Limb (tissue), 2 donors: ENCODE data around the gene MLLT6.

Source experiments
- DNase-seq, 2 donors: peaks; one replicate each; pipeline ENCODE4 v3.0.0-alpha.2; 2016; ENCODE audit errors: extremely low spot score in 2 of 2

Gene MLLT6

GRCh38 chr17:38761612-38762011 is 56.5 kb downstream of the MLLT6 start:
- DNase-seq = no peak

GRCh38 chr17:38762231-38762630 is 57.2 kb downstream of the MLLT6 start:
- no peak for DNase-seq

GRCh38 chr17:38766341-38766740 is 61.3 kb downstream of the MLLT6 start:
- DNase-seq = no peak

GRCh38 chr17:38768417-38768816 is 63.3 kb downstream of the MLLT6 start:
- no peak for DNase-seq

- no peak for DNase-seq
These were observed 68.2 kb downstream of the MLLT6 start for GRCh38 chr17:38773258-38773657.

- no peak for DNase-seq
These were observed 72.7 kb downstream of the MLLT6 start for GRCh38 chr17:38777641-38778250.
